IgD-negative memory B cell (primary cell): ENCODE measurements around the gene SNN. TPM values are rescaled to one million over a fixed set of nuclear protein-coding genes. Genes with fewer than 3 reads are reported as not detected.

ENCODE experiments used
- H3K27ac Mint-ChIP-seq, 3 donors: one replicate each; pipeline ENCODE4 v1.8.0; 2020 to 2022; ENCODE audit warnings: mild to moderate bottlenecking in 3 of 3, mixed read lengths in 3 of 3, moderate library complexity in 1 of 3
- H3K27me3 Mint-ChIP-seq: one replicate; pipeline ENCODE4 v1.8.0; 2021; ENCODE audit warnings: mixed read lengths
- H3K36me3 Mint-ChIP-seq: one replicate; pipeline ENCODE4 v1.8.0; 2020; ENCODE audit warnings: mild to moderate bottlenecking, mixed read lengths
- H3K4me1 Mint-ChIP-seq, 3 donors: one replicate each; pipeline ENCODE4 v1.8.0; 2020 to 2022; ENCODE audit warnings: mixed read lengths in 3 of 3, mild to moderate bottlenecking in 1 of 3
- H3K4me3 Mint-ChIP-seq, 4 donors: one replicate each; pipeline ENCODE4 v1.8.0; 2020 to 2022; ENCODE audit warnings: mild to moderate bottlenecking in 4 of 4, mixed read lengths in 4 of 4, moderate library complexity in 3 of 4
- H3K9me3 Mint-ChIP-seq, 3 donors: one replicate each; pipeline ENCODE4 v1.8.0; 2020 to 2021; ENCODE audit warnings: mixed read lengths in 3 of 3, mild to moderate bottlenecking in 1 of 3
- polyA plus RNA-seq: library from polyadenylated mRNA; unstranded; fragments of 300-500 nt; fragmentation: Illumina TruSeq; gene quantifications from one replicate; pipeline ENCODE4 v1.2.3, GENCODE V29; 2021

The SNN gene
- polyA plus RNA-seq, 1 donor from 2014 or later = 60.9 TPM

GRCh38 chr16:11699234-11699894 lies 31.1 kb downstream of the SNN start:
- Mint-ChIP-seq H3K27me3 (no peaks in the 10 kb centered on the region), H3K4me3 (no peak overlapping the region), H3K36me3 (peaks cover 11% of the 10 kb centered on the region), H3K4me1 (peaks cover 18 to 26% (median 22%) of the 10 kb centered on the region in 3 donors), H3K9me3 (no peaks in the 10 kb centered on the region), H3K27ac (peak overlapping the region in 1 of 3 donors; percentile 53)

- peaks cover 16 to 28% (median 18%) of the 10 kb centered on the region in 3 donors for H3K4me1 Mint-ChIP-seq
- H3K4me3 Mint-ChIP-seq = no peak overlapping the region
- H3K27me3 Mint-ChIP-seq = no peaks in the 10 kb centered on the region
- H3K9me3 Mint-ChIP-seq = no peaks in the 10 kb centered on the region
- no peak overlapping the region for H3K27ac Mint-ChIP-seq
- H3K36me3 Mint-ChIP-seq = peaks cover 9% of the 10 kb centered on the region
Observed at GRCh38 chr16:11700264-11701029, 32.2 kb downstream of the SNN start.

GRCh38 chr16:11705311-11706025 lies 37.2 kb downstream of the SNN start:
- peaks cover 7 to 16% (median 9%) of the 10 kb centered on the region in 3 donors for H3K4me1 Mint-ChIP-seq
- H3K36me3 Mint-ChIP-seq = peaks cover 8% of the 10 kb centered on the region
- no peaks in the 10 kb centered on the region for H3K9me3 Mint-ChIP-seq
- no peak overlapping the region for H3K4me3 Mint-ChIP-seq
- H3K27ac Mint-ChIP-seq = peak overlapping the region in 1 of 3 donors; percentile 80
- H3K27me3 Mint-ChIP-seq = no peaks in the 10 kb centered on the region

- Mint-ChIP-seq H3K9me3 (no peaks in the 10 kb centered on the region), H3K27ac (peak overlapping the region in 1 of 3 donors; percentile 50), H3K4me3 (no peak overlapping the region), H3K4me1 (peaks cover 5 to 12% (median 10%) of the 10 kb centered on the region in 3 donors), H3K36me3 (peaks cover 5% of the 10 kb centered on the region), H3K27me3 (no peaks in the 10 kb centered on the region)
Observed at GRCh38 chr16:11706180-11706742, 38.0 kb downstream of the SNN start.

- Mint-ChIP-seq H3K27ac (no peak overlapping the region), H3K4me3 (no peak overlapping the region), H3K9me3 (no peaks in the 10 kb centered on the region), H3K36me3 (peaks cover 10% of the 10 kb centered on the region), H3K27me3 (no peaks in the 10 kb centered on the region), H3K4me1 (peaks cover 5 to 12% (median 11%) of the 10 kb centered on the region in 3 donors)
Observed at GRCh38 chr16:11707679-11708197, 39.5 kb downstream of the SNN start.

GRCh38 chr16:11708421-11708820 lies 40.2 kb downstream of the SNN start:
- Mint-ChIP-seq H3K27me3 (no peaks in the 10 kb centered on the region), H3K36me3 (peaks cover 9% of the 10 kb centered on the region), H3K4me3 (no peak overlapping the region), H3K4me1 (peaks cover 5 to 12% (median 9%) of the 10 kb centered on the region in 3 donors), H3K27ac (no peak overlapping the region), H3K9me3 (no peaks in the 10 kb centered on the region)

GRCh38 chr16:11711662-11712061 lies 43.4 kb downstream of the SNN start:
- H3K4me1 Mint-ChIP-seq = peaks cover 7 to 17% (median 14%) of the 10 kb centered on the region in 3 donors
- H3K27me3 Mint-ChIP-seq = no peaks in the 10 kb centered on the region
- H3K36me3 Mint-ChIP-seq = peaks cover 8% of the 10 kb centered on the region
- H3K4me3 Mint-ChIP-seq = no peak overlapping the region
- no peak overlapping the region for H3K27ac Mint-ChIP-seq
- no peaks in the 10 kb centered on the region for H3K9me3 Mint-ChIP-seq

- Mint-ChIP-seq H3K9me3 (no peaks in the 10 kb centered on the region), H3K27me3 (no peaks in the 10 kb centered on the region), H3K4me1 (peaks cover 7 to 19% (median 15%) of the 10 kb centered on the region in 3 donors), H3K36me3 (peaks cover 8% of the 10 kb centered on the region), H3K4me3 (peak overlapping the region in 1 of 4 donors; percentile 45), H3K27ac (no peak overlapping the region)
Observed at GRCh38 chr16:11712122-11712521, 43.9 kb downstream of the SNN start.

- no peaks in the 10 kb centered on the region for H3K27me3 Mint-ChIP-seq
- peaks cover 8% of the 10 kb centered on the region for H3K36me3 Mint-ChIP-seq
- H3K4me1 Mint-ChIP-seq = peaks cover 14 to 24% (median 19%) of the 10 kb centered on the region in 3 donors
- H3K27ac Mint-ChIP-seq = peak overlapping the region in 2 of 3 donors; percentile 14 to 80
- no peaks in the 10 kb centered on the region for H3K9me3 Mint-ChIP-seq
- no peak overlapping the region for H3K4me3 Mint-ChIP-seq
Observed at GRCh38 chr16:11715246-11715947, 47.1 kb downstream of the SNN start.

GRCh38 chr16:11716336-11716735 lies 48.1 kb downstream of the SNN start:
- no peak overlapping the region for H3K4me3 Mint-ChIP-seq
- H3K27ac Mint-ChIP-seq = peak overlapping the region in 1 of 3 donors; percentile 50
- H3K9me3 Mint-ChIP-seq = no peaks in the 10 kb centered on the region
- H3K27me3 Mint-ChIP-seq = no peaks in the 10 kb centered on the region
- H3K36me3 Mint-ChIP-seq = peaks cover 8% of the 10 kb centered on the region
- H3K4me1 Mint-ChIP-seq = peaks cover 15 to 20% (median 19%) of the 10 kb centered on the region in 3 donors

GRCh38 chr16:11717811-11718210 lies 49.6 kb downstream of the SNN start:
- Mint-ChIP-seq H3K36me3 (peaks cover 8% of the 10 kb centered on the region), H3K27me3 (no peaks in the 10 kb centered on the region), H3K27ac (peak overlapping the region in 1 of 3 donors; percentile 18), H3K9me3 (no peaks in the 10 kb centered on the region), H3K4me3 (no peak overlapping the region), H3K4me1 (peaks cover 19 to 28% (median 24%) of the 10 kb centered on the region in 3 donors)

- Mint-ChIP-seq H3K4me3 (no peak overlapping the region), H3K9me3 (no peaks in the 10 kb centered on the region), H3K27me3 (no peaks in the 10 kb centered on the region), H3K4me1 (peaks cover 23 to 34% (median 28%) of the 10 kb centered on the region in 3 donors), H3K27ac (no peak overlapping the region), H3K36me3 (peaks cover 8% of the 10 kb centered on the region)
Observed at GRCh38 chr16:11719171-11719570, 50.9 kb downstream of the SNN start.

- Mint-ChIP-seq H3K27ac (no peak overlapping the region), H3K27me3 (no peaks in the 10 kb centered on the region), H3K9me3 (no peaks in the 10 kb centered on the region), H3K36me3 (peaks cover 5% of the 10 kb centered on the region), H3K4me1 (peaks cover 22 to 29% (median 25%) of the 10 kb centered on the region in 3 donors), H3K4me3 (no peak overlapping the region)
Observed at GRCh38 chr16:11719762-11720161, 51.5 kb downstream of the SNN start.
